Cardiac septum (tissue), 1 donor: ENCODE data around the gene TTC27. TPM values are rescaled to one million over a fixed set of nuclear protein-coding genes. Genes with fewer than 3 reads are reported as not detected.
"Not testable (repeated sequence)": the region's sequence is repeated elsewhere in the genome, so short reads cannot be mapped to it uniquely, and the experiment has no call there.

Experiments
- DNase-seq: peaks from one replicate; pipeline ENCODE4 v3.0.0-alpha.2; 2020; ENCODE audit warnings: low spot score
- intact Hi-C: fragments of 100-400 bp; cut with DNase I; formaldehyde crosslinking; loops from one replicate; pipeline ENCODE4 v1.14.0; 2022
- total RNA-seq: library from RNA; stranded (reverse); fragmentation: NEBNext Ultra II Directional; extraction: Animal tissue kit (Norgen Biotek cat#: 25700); gene quantifications from one replicate; pipeline ENCODE4 v1.2.1, GENCODE V29; 2021
- donor health status: DM: no; HTN: no; CAD: no.

The TTC27 gene
- total RNA-seq, 1 donor from 2014 or later, result 13.7 TPM

GRCh38 chr2:32833709-32834108, 205.9 kb downstream of the TTC27 start:
- intact Hi-C loops, result no loop called here
- no peak for DNase-seq

GRCh38 chr2:32835148-32835547, 207.3 kb downstream of the TTC27 start:
- intact Hi-C loops, result loop anchor here (5.0 kb wide), 1 partner anchor 43 kb away; no protein-coding TSS in a partner anchor

GRCh38 chr2:32836933-32837332, 209.1 kb downstream of the TTC27 start:
- no peak for DNase-seq
- intact Hi-C loops, result loop anchor here (5.0 kb wide), 1 partner anchor 45 kb away; no protein-coding TSS in a partner anchor

More at GRCh38 chr2:32835148-32835547, 207.3 kb downstream of the TTC27 start:
- no peak for DNase-seq

- intact Hi-C loops, result loop anchor here (5.0 kb wide), 1 partner anchor 46 kb away; no protein-coding TSS in a partner anchor
- no peak for DNase-seq
Observed at GRCh38 chr2:32838418-32838817, 210.6 kb downstream of the TTC27 start.

GRCh38 chr2:32838949-32839348, 211.1 kb downstream of the TTC27 start:
- no peak for DNase-seq
- intact Hi-C loops, result loop anchor here (5.0 kb wide), 1 partner anchor 47 kb away; no protein-coding TSS in a partner anchor

GRCh38 chr2:32841931-32842898, 214.4 kb downstream of the TTC27 start:
- no peak for DNase-seq
- intact Hi-C loops, result no loop called here

GRCh38 chr2:32843699-32844098, 215.8 kb downstream of the TTC27 start:
- intact Hi-C loops, result no loop called here
- no peak for DNase-seq

GRCh38 chr2:32844253-32844652, 216.4 kb downstream of the TTC27 start:
- intact Hi-C loops, result no loop called here
- no peak for DNase-seq

GRCh38 chr2:32846274-32846673, 218.4 kb downstream of the TTC27 start:
- intact Hi-C loops, DNase-seq: not testable (repeated sequence)

- intact Hi-C loops, result no loop called here
- no peak for DNase-seq
Observed at GRCh38 chr2:32847734-32848133, 219.9 kb downstream of the TTC27 start.

GRCh38 chr2:32849456-32850194, 221.8 kb downstream of the TTC27 start:
- intact Hi-C loops, result no loop called here
- DNase-seq, result no peak

- intact Hi-C loops, result no loop called here
- DNase-seq, result no peak
Observed at GRCh38 chr2:32851777-32852439, 224.1 kb downstream of the TTC27 start.

- intact Hi-C loops, result no loop called here
- DNase-seq, result no peak
Observed at GRCh38 chr2:32852856-32853255, 225.0 kb downstream of the TTC27 start.

- intact Hi-C loops, result no loop called here
- no peak for DNase-seq
Observed at GRCh38 chr2:32856891-32857290, 229.0 kb downstream of the TTC27 start.

- intact Hi-C loops, result no loop called here
- no peak for DNase-seq
Observed at GRCh38 chr2:32858713-32859112, 230.9 kb downstream of the TTC27 start.

- DNase-seq, result no peak
- intact Hi-C loops, result no loop called here
Observed at GRCh38 chr2:32860385-32860784, 232.5 kb downstream of the TTC27 start.

GRCh38 chr2:32862269-32863055, 234.6 kb downstream of the TTC27 start:
- DNase-seq, result no peak
- intact Hi-C loops, result no loop called here

- DNase-seq, result no peak
- intact Hi-C loops, result no loop called here
Observed at GRCh38 chr2:32863326-32863725, 235.5 kb downstream of the TTC27 start.

GRCh38 chr2:32863803-32864202, 236.0 kb downstream of the TTC27 start:
- DNase-seq, result no peak
- intact Hi-C loops, result no loop called here
